GM18517 (cell line): ENCODE measurements around the gene NLRX1.
"Not testable (repeated sequence)": the region's sequence is repeated elsewhere in the genome, so short reads cannot be mapped to it uniquely, and the experiment has no call there.

Experiments
- ATAC-seq: cut with Tn5 transposase; IDR thresholded peaks from one replicate; pipeline ENCODE4 v1.9.1; 2021; ENCODE audit warnings: mild to moderate bottlenecking, moderate library complexity; ENCODE audit not compliant: unreplicated experiment

The NLRX1 gene

DNA sequence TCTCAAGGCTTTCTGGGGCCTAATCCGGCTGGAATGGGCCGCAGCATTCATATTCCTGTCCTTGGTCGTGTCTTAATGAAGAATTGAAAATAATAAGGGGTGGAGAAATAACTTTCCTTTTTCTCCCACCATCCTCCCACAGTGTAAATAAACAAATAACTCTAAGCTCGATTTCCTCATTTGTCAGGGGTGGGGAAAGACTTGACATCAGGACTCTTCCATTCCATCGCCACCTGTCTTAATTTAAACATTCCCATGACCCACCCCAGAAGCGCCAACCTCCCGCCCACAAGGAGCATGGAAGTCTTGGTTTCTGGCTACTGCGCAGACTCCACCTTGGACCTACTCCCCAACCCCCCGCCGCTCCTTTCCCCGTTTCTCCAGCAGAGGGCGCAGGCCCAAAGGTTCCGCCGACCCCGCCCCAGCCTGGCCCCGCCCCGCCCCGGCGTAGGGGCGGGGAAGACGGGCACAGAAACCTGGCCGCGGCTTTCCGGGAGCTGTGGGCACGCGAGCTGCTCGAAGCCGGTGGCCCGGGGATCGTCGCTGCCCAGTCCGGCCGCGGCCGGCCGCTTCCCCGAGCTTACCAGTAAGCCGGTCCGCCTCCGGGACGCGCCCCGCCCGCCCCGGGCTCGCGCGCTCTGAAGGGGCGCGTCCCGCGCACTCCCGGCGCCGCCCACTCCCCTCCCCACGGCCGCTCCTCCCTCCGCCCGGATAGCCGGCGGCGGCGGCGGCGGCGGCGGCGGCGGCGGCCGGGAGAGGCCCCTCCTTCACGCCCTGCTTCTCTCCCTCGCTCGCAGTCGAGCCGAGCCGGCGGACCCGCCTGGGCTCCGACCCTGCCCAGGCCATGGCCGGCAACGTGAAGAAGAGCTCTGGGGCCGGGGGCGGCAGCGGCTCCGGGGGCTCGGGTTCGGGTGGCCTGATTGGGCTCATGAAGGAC is 37.3 kb downstream of the NLRX1 start, which contains the start of gene CBL:
Gene CBL, plus strand, starts transcription at position 766 of the 937 bp plus-strand sequence. Its CDS starts 79 bp downstream, at position 845.
- ATAC-seq = peak; percentile 68

DNA sequence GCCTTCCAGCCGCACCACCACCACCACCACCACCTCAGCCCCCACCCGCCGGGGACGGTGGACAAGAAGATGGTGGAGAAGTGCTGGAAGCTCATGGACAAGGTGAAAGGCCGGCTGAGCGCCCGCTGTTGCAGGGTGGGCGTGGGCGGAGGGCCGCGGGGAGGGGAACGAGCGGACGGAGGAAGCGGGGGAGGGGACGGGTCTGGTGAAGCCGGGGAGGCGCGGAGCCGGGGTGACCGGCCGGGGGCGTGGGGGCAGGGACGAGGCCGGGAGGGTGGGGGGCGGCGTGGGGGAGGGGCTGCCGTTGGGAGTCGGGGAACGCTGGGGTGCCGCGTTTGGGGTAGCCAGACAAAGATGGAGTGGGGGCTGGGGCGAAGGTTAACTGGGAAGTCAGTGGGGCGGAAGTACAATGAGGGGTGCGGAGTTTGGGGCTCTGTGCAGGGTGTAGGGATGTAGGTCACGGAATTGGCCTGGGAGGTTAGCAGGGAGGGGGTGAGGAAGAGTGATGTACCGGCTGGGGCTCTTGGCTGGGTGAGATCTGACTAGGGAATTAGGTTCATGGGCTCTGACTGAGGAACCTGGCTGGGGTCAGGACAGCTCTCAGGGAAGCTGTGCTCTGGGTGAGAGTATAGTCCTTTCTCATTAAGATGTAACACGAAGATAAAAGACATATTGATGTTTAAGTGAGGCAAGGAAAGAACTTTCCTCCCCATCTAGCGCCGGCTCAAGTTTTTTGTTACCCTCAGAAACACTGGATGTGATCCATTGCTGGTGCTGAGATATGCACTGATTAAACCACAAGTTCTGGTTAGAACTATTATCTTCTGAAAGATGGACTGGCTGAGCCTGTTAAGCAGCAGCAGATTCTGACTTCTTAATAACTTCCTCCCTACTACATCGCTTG is 38.2 kb downstream of the NLRX1 start:
- no peak for ATAC-seq

DNA sequence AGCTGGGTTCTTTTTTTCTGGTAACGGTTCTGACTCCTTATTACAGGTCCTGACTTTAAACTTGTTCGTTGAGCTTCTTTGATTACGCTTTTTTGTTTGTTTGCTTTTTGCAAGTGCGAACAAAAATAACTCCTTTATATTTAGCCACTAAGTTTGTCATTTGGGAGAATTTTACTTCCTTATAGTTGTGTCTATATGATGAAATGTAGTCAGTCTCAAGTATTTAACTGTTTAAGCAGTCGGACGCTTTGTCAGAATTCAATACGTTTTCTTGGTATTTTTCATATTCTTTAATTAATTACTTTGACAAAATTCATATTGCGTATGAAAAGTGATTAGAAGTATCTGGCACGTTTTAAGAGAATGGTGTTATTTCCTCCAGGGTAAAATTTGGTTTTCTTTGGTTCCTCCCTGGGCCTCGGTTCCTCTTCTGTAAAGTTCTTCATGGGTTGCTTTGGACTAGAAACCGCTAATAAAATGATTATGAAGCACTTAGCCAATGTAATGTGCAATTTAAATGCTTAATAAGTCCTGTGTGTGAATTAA is 39.0 kb downstream of the NLRX1 start:
- no peak for ATAC-seq

GRCh38 chr11:119209186-119209585 is 40.7 kb downstream of the NLRX1 start:
- no peak for ATAC-seq

DNA sequence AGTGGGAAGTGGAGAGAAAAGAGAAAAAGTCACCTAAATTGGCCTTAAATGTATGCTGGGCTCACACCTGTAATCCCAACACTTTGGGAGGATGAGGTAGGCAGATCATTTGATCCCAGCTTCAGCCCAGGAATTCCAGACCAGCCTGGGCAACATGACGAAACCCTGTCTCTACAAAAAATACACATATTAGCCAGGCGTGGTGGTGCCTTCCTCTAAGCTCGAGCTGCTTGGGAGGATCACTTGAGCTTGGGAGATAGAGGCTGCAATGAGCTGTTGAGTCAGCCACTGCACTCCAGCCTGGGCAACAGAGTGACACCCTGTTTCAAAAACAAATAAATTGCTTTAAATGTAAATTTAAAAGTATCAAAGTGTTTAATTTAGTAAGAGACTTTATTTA is 41.5 kb downstream of the NLRX1 start:
- no peak for ATAC-seq

DNA sequence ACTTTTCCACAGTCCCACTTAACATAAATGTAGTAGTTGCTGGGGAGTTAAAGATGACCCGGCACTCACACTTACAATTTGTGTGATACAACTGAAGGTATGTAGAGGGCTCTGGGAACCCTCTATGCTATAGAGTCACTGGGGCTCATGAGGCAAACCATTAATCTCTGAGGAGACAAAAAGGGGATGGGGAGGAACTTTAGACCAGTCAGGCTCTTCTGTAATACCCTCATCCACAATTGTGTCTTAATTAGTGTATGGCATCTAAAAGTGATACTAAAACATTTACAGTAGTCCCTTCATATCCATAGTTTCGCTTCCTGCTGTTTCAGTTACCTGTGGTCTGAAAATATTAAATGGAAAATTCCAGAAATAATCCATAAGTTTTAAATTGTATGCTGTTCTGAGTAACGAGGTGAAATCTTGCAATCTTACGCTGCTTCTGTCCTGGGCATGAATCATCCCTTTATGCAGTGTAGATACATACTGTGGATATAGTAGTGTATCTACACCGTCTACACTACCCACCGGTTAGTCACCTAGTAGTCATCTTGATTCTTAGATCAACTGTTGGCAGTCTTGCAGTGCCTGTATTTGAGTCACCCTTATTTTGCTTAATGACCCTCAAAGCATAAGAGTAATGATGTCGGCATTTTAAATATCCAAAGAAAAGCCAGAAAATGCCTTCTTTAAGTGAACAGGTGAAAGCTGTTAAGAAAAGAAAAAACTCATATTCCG is 49.8 kb downstream of the NLRX1 start:
- ATAC-seq = no peak

DNA sequence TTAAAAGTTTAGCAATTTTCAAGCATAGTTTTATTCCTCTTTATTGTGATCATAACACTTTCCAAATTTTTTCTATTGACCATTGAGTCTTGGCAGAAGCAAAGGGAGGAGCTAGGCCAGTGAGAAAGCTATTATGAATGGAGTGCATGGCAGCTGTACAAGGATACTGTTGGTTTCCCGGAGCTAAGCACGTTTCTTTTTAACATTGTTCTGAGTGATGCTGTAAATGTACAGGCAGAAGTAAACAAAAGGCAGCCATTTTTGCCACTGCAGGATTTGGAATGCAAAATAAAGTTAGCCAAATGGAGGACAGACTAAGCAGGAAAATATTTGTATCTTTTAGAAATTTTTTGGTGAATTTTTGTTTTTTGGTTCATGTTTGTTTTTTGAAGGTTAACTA is 53.8 kb downstream of the NLRX1 start:
- ATAC-seq = no peak

DNA sequence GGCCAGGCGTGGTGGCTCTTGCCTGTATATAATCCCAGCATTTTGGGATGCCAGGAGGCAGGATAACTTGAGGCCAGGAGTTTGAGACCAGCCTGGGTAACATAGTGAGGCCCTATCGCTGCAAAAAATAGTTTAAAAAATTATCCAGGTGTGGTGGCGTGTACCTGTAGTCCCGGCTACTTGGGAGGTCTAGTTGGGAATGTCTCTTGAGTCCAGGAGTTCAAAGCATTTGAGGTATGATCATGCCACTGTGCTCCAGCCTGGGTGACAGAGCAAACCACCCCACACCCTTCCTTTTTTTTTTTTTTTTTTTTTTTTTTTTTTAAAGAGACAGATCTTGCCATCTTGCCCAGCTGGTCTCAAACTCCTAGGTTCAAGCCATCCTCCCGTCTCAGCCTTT is 54.4 kb downstream of the NLRX1 start:
- no peak for ATAC-seq

DNA sequence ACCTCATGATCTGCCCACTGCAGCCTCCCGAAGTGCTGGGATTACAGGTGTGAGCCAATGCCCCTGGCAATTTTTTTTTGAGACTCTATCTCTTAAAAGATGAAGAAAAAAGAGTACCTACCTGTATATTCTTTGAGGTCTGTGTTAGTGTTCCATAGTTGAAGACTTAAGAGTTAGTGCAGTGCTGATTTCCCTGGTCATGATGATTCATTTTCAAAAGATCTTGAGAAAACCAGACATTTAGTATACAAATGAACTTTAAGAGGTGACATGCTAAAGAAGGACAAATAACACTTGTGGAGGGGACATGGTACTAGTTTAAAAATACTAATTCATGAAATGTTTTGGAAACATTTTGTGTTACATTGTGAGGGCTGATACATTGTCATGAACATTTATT is 55.3 kb downstream of the NLRX1 start:
- ATAC-seq = no peak

DNA sequence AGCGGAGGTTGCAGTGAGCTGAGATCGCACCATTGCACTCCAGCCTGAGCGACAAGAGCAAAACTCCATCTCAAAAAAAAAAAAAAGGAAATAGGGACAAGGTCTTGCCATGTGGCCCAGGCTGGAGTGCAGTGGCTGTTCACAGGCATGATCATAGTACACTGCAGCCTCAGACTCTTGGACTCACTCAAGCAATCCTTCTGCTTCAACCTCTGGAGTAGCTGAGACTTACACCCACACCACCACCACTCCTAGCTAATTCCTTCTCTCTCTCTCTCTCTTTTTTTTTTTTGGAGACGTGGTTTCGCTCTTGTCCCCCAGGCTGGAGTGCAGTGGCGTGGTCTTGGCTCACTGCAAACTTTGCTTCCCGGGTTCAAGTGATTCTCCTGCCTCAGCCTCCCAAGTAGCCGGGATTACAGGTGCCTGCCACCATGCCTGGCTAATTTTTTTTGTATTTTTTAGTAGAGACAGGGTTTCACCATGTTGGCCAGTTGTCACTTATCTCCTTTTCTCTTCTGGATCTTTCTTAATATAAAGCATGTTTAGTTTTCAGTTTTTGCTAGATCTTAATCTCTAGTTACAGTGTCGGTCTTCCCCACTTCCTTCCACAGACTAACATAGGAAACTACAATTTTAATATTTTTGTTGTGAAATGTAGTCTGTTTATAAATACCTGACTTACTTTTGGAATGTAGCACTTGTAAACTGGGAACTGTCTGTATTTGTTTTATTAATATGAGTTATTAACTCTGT is 60.2 kb downstream of the NLRX1 start:
- ATAC-seq = not testable (repeated sequence)

DNA sequence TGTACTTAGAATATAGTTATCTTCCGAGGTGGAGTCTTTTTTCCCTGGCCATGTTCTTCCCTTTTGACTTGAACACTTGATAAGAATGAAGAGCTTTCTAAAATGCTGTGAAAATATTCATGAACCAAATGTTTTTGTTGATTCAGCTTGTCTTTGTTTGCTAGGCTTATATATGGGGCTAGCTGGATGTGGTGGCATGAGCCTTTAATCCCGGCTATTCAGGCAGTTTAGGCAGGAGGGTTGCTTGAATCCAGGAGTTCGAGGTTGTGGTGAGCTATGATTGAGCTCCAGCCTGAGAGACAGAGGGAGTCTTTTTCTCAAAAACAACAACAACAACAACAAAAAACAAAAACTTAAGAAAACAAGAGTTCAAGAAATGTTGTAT is 60.8 kb downstream of the NLRX1 start:
- ATAC-seq = no peak

- no peak for ATAC-seq
These were observed 61.2 kb downstream of the NLRX1 start for GRCh38 chr11:119229741-119230140.
